Measurements from ENCODE around the gene ATP4B.

GRCh38 chr13:113652404-113653263 is 5.4 kb downstream of the ATP4B start:
- TF ChIP-seq, protein P1, sequence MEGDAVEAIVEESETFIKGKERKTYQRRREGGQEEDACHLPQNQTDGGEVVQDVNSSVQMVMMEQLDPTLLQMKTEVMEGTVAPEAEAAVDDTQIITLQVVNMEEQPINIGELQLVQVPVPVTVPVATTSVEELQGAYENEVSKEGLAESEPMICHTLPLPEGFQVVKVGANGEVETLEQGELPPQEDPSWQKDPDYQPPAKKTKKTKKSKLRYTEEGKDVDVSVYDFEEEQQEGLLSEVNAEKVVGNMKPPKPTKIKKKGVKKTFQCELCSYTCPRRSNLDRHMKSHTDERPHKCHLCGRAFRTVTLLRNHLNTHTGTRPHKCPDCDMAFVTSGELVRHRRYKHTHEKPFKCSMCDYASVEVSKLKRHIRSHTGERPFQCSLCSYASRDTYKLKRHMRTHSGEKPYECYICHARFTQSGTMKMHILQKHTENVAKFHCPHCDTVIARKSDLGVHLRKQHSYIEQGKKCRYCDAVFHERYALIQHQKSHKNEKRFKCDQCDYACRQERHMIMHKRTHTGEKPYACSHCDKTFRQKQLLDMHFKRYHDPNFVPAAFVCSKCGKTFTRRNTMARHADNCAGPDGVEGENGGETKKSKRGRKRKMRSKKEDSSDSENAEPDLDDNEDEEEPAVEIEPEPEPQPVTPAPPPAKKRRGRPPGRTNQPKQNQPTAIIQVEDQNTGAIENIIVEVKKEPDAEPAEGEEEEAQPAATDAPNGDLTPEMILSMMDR (IDR thresholded peaks at IDR 0.05; ENCODE audit: low read length): no peak
- TF ChIP-seq EZH2 (IDR thresholded peaks at IDR 0.05; ENCODE audit: borderline replicate concordance, low read length): no peak
